K562 (cell line): ENCODE measurements around the gene KRT5. TPM values are rescaled to one million over a fixed set of nuclear protein-coding genes. Genes with fewer than 3 reads are reported as not detected.

ENCODE experiments used
- MGA ChIP-seq: fragments of 450-650 bp; IDR thresholded peaks from 2 replicates; pipeline ENCODE4 v1.6.1; 2016; ENCODE audit warnings: mild to moderate bottlenecking, moderate library complexity
- TCF7L2 ChIP-seq: fragments of 150-350 bp; IDR thresholded peaks from 2 replicates; pipeline ENCODE4 v1.6.1; 2016; ENCODE audit warnings: low read depth, mild to moderate bottlenecking, low read length, moderate library complexity
- polyA plus RNA-seq, 8 experiments: library from polyadenylated mRNA; depleted of rRNA in 4 of 8; stranded (reverse) in 5 of 8; unstranded in 3 of 8; fragments of >200 nt; fragmentation: Nextera tagmentation in 2 of 8; fragmentation: Illumina TruSeq in 1 of 8; extraction: Ambion mirVana in 2 of 8; extraction: Trizol in 1 of 8; gene quantifications; 2 replicates each; pipeline versions ENCODE4 v1.2.1 to v1.2.3, GENCODE V29; 2011 to 2014; ENCODE audit warnings: inconsistent platforms in 1 of 8, missing spikeins in 1 of 8
- total RNA-seq, 7 experiments: library from RNA; depleted of rRNA in 6 of 7; stranded (reverse); fragments of >200 nt in 6 of 7; fragmentation: Illumina TruSeq in 2 of 7; extraction: Trizol in 2 of 7; gene quantifications; 2 replicates each; pipeline versions ENCODE4 v1.2.1 to v1.2.3, GENCODE V29; 2011 to 2021; ENCODE audit warnings: low replicate concordance in 1 of 7

Gene KRT5
- total and polyA plus RNA-seq, 9 of the 15 experiments (the other 6 are each of a cell fraction or from before 2014, with no cell fraction given), result 0.32 TPM; not detected in 8

- no peak for TF ChIP-seq MGA
- no peak for TF ChIP-seq TCF7L2
Observed at GRCh38 chr12:52529417-52529816, 9.2 kb upstream of the KRT5 start (continued).
